GM19240 (cell line): Measurements from ENCODE around the gene SMAD3.
"Not testable (repeated sequence)": the region's sequence is repeated elsewhere in the genome, so short reads cannot be mapped to it uniquely, and the experiment has no call there.

ENCODE experiments used
- DNase-seq: peaks from one replicate; pipeline ENCODE4 v3.0.0; 2011; ENCODE audit warnings: low spot score; ENCODE audit not compliant: insufficient read length

Gene SMAD3

GRCh38 chr15:67142092-67142766, 76.8 kb downstream of the SMAD3 start:
- no peak for DNase-seq

DNA sequence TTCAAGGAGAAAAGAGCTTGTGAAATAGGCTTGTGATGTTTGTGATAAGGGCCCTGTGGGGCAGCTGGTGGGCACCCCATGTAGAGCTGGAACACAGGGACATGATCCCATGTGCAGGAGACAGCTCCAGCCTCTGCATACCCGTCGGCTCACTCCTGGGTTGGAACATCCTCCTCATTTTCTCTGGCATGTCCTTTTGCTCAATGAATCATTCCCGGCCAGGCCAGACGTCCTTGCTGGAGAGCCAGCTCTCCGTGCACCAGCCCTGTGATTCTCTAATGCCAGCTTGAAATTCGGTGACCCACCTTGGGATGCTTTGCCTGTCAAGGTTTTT, 77.3 kb downstream of the SMAD3 start:
- no peak for DNase-seq

GRCh38 chr15:67143646-67144045, 78.2 kb downstream of the SMAD3 start:
- no peak for DNase-seq

- no peak for DNase-seq
These were observed 79.4 kb downstream of the SMAD3 start for GRCh38 chr15:67144609-67145311.

DNA sequence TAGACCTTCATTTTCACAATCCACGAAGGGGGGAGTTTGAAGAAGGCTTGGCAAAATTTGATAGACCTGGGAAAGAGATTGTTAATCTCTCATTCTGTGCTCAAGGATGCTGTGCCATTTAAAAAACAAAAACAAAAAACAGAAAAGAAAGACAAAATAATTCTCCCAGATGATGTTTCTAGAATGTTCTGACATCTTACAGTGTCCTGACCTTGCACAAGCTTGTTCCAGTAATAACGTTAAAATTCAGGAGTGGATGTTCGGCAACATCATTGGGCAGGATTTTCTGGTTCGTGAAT, 79.9 kb downstream of the SMAD3 start:
- DNase-seq = no peak

DNA sequence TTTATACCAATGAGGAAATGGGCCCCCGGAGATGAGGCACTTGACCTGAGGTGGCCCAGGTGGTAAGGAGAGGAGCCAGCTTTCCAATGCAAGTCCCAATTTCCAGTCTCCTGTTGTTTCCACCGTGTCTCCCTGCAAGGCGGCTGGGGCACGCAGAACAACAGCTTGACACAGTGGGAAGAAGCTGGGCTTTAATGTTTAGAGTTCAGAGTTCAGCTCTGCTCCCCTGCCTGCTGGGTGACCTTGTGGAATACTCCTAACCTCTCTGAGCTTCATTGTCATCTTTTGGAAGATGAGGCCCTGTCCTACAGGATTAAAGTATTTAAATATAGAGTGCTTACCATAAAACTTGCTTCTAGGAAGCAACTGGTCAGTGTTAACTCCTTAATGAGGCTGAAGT, 80.3 kb downstream of the SMAD3 start:
- no peak for DNase-seq

GRCh38 chr15:67146234-67146633, 80.8 kb downstream of the SMAD3 start:
- no peak for DNase-seq

GRCh38 chr15:67146875-67147381, 81.5 kb downstream of the SMAD3 start:
- no peak for DNase-seq

GRCh38 chr15:67147396-67147949, 82.1 kb downstream of the SMAD3 start:
- DNase-seq = no peak

- DNase-seq = no peak
These were observed 82.8 kb downstream of the SMAD3 start for GRCh38 chr15:67148196-67148701.

- no peak for DNase-seq
These were observed 83.8 kb downstream of the SMAD3 start for GRCh38 chr15:67149068-67149772.

DNA sequence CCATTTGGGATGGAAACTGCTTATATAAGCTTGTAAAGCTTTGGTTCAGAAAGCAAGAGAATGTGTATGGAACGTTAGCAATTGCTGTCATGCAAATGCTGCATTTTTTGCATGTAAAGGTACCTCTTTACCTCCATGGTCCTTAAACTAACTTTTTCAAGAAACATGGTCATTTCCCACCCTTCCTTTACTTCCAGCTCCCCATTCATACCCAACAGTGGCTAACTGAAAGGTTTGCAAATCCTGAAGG, 84.3 kb downstream of the SMAD3 start:
- no peak for DNase-seq

- DNase-seq = no peak
These were observed 84.8 kb downstream of the SMAD3 start for GRCh38 chr15:67150023-67150860.

GRCh38 chr15:67152429-67152828, 87.0 kb downstream of the SMAD3 start:
- DNase-seq = no peak

DNA sequence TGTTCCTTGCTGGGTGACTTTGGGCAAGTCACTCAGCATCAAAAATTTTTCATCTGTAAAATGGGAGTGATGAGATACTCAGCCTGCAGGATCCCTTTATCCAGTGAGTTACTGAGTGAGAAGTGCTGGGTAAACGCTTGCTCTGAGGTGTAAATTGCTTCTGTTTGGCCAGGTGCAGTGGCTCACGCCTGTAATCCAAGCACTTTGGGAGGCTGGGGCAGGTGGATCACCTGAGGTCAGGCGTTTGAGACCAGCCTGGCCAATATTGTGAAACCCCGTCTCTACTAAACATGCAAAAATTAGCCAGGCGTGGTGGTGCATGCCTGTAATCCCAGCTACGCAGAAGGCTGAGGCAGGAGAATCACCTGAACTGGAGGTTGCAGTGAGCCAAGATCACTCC, 87.6 kb downstream of the SMAD3 start:
- DNase-seq = not testable (repeated sequence)

DNA sequence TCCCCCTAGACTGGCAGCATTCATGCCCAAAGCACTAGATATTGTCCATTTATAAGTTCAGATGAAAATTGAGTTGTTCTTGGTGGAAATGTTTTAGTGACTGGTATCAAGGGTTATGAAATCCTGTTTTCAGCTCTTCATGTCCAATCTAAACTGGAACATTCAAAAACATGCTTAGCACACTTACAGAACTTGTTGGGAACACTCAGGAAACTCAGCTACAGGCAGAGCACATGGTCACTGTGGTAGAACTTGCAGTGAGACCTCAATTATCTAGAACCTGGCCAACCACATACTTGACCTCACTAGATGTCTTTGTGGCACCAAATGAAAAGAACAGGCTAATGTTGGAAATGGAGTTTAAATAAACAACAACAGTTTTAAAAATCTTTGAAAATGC, 88.8 kb downstream of the SMAD3 start:
- DNase-seq = no peak

DNA sequence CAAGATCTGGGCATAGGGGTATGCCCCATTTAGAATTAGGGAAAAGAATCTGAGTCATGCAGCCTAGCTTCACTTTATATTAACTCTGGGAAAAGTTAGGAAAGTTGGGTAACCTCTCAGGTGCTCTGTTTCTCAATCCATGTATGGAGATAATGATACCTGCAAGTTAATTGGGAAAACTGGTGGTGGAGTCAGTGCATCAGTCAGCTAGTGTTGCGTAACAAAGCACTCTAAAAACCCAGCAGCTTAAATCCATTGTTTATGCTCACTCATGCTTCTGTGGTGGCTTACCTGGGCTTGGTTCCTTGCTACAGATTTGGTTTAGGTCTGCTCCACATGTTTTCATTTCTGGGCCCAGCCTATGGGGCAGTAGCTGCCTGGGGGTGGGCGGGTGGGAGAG, 91.0 kb downstream of the SMAD3 start:
- no peak for DNase-seq

DNA sequence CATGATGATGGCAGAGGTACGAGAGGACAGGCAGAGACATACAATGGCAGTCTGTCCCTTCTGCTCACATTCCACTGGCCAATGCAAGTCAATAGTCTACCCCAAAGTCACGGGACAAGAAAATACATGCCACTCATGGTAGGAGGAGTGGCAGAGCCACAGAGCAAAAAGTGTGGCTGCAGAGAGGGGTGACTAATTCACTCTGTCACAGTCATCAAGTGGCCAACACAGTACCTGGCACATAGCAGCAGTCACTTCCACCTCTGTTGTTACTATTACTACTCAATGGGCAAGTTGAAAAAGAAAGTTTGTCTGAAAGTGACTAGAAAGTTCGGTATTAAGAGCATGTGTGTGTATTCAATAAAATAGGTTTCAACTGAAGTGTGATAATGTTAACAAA, 91.4 kb downstream of the SMAD3 start:
- DNase-seq = no peak

GRCh38 chr15:67157521-67158252, 92.3 kb downstream of the SMAD3 start:
- no peak for DNase-seq

- DNase-seq = no peak
These were observed 93.0 kb downstream of the SMAD3 start for GRCh38 chr15:67158367-67158766.

- no peak for DNase-seq
These were observed 96.0 kb downstream of the SMAD3 start for GRCh38 chr15:67161412-67161811.
